ENCODE results near the gene CTCF. TPM values are rescaled to one million over a fixed set of nuclear protein-coding genes. Genes with fewer than 3 reads are reported as not detected.

The CTCF gene
- 14.0 and 18.5 TPM in 2 replicates for total RNA-seq

DNA sequence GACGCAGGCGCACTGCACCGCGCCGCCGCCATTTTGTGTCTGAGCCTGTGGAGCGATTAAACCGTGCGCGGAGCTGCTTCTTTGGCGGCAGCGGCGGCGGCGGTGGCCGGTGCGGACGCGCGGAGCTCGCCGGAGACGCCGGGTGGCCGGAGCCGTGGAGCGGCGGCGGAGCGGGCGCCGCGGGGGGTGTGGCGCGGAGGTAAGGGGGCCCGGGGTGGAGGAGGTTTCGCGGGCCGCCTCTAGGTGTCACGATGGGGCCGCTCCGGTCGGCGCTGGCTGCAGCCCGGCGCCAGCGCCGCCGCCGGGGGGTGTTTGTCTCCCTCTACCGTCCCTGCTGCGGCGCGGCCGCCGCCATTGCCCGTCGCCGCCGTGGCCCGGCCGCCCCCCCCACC lies at the start of gene CTCF:
TSS of gene CTCF (plus strand) at position 1 of the 392 bp plus-strand sequence. CDS start 48,307 bp downstream, outside the sequence.

GRCh38 chr16:67528222-67528869 lies 34.0 kb upstream of the CTCF start, which contains the start of gene RIPOR1:
TSS of gene RIPOR1 (plus strand) at chr16:67528829. CDS start at chr16:67538447, 9,618 bp downstream.

DNA sequence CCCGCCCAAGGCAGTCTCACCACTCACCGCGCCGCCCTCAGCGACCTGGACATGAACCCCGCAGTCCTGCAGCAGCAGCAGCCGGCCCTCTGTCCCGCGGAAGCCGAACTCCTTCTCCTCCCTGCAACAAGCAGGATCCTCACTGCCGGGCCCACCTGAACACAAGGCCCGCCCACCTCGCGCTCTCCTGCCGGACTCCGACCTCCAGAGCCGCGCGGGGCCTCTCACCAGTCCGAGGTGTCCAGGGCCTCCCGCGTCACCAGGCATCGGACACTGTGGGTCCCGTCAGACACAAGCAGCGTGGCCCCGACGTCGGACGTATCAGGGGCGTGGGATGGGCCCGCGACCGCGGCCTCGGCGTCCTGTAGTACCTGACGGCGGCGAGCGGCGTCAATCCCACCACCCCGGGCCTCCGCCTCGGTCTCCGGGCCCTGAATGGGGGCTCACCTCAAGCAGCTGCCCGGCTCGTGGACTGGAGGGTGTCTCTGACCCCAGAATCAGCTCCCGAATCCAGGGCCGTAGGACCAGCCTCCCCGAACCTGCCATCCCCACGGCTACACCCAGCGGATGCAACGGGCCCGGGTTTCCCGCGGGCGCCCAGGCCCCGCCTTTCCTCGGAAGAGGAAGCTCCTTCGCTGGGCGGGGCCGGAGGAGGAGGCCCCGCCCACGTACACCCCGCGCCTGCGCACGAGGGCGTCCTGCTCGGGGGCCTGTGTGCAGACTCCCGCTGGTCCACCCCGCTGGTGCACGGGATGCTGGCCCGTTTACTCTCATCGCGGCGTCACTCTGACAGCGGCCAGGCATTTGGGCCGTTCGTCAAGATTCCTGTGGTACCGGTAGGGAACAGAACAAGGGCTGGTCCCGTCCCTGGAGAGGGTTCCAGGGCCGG lies 97.6 kb downstream of the CTCF start, which contains the start of gene ACD:
TSS of gene ACD (minus strand) at position 586 of the 889 bp plus-strand sequence. CDS start at position 546, 40 bp downstream.

DNA sequence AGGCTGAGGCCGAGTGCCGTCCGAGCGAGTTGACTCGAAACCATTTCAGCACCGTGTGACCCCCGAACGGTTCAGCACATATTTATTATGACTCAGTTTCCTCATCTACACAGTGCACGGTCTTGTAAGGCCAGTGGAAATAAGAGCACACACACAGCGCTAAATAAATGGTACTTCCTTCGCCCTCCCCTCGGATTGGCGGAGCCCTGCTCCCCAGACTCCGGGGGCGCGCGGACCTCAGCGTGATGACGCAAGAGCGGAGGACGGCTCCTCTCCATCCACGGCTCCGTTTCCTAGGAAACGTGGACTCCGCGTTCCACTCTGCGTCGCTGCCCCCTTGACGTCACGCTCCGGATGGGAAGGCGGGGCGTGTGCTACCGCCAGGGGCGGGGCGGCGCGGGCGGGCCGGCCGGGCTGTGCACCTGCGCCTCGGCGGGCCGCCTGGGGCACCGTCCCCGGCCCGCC lies 98.3 kb downstream of the CTCF start, which contains the start of gene PARD6A:
TSS of gene PARD6A (plus strand) at position 397 of the 465 bp plus-strand sequence. CDS start 79 bp downstream, outside the sequence.

GRCh38 chr16:67666559-67667452 lies 104.5 kb downstream of the CTCF start, which contains the start of the genes C16orf86 and ENKD1:
TSS of gene C16orf86 (plus strand) at chr16:67666814. CDS start at chr16:67666971, 157 bp downstream.
TSS of gene ENKD1 (minus strand) at chr16:67666750. CDS start at chr16:67666442, 308 bp downstream.

Other genes starting within 250 kb of the CTCF start
- not detected in 2 replicates for gene KCTD19, start 235.8 kb upstream of the CTCF start, total RNA-seq
- not detected in 2 replicates for gene LRRC36, start 235.7 kb upstream of the CTCF start, total RNA-seq
- 0.24 and 0.43 TPM in 2 replicates for gene TPPP3, start 169.0 kb upstream of the CTCF start, total RNA-seq
- 3.4 and 3.6 TPM in 2 replicates for gene ZDHHC1, start 146.0 kb upstream of the CTCF start, total RNA-seq
- gene HSD11B2, start 131.4 kb upstream of the CTCF start, total RNA-seq: 1.9 and 3.8 TPM in 2 replicates
- 89.3 and 113 TPM in 2 replicates for gene ATP6V0D1, start 81.4 kb upstream of the CTCF start, total RNA-seq
- gene AGRP, start 79.0 kb upstream of the CTCF start, total RNA-seq: not detected in 2 replicates
- gene RIPOR1, start 33.7 kb upstream of the CTCF start, total RNA-seq: 25.6 and 28.9 TPM in 2 replicates
- 0.24 TPM in 1 of 2 replicates, not detected in the other for gene CARMIL2, start 82.6 kb downstream of the CTCF start, total RNA-seq
- 15.2 and 17.1 TPM in 2 replicates for gene ACD, start 97.7 kb downstream of the CTCF start, total RNA-seq
- 1.9 and 2.7 TPM in 2 replicates for gene PARD6A, start 98.4 kb downstream of the CTCF start, total RNA-seq
- gene ENKD1, start 104.2 kb downstream of the CTCF start, total RNA-seq: 12.5 and 18.3 TPM in 2 replicates
- gene C16orf86, start 104.3 kb downstream of the CTCF start, total RNA-seq: 0.85 and 1.7 TPM in 2 replicates
- gene GFOD2, start 156.8 kb downstream of the CTCF start, total RNA-seq: 13.4 and 19.5 TPM in 2 replicates
- 3.2 and 3.4 TPM in 2 replicates for gene RANBP10, start 244.0 kb downstream of the CTCF start, total RNA-seq
- 0.85 TPM in 1 of 2 replicates, not detected in the other for gene TSNAXIP1, start 244.4 kb downstream of the CTCF start, total RNA-seq